ES-I3 (cell line): ENCODE measurements around the gene TBX5.
A peak's percentile ranks its signal among the peaks of the same experiment; 100 is the strongest.

Experiments
- H3K36me3 ChIP-seq: 2 replicates; pipeline ENCODE4 v1.6.1; 2013; ENCODE audit warnings: mild to moderate bottlenecking, low read length, control low read depth, moderate library complexity; ENCODE audit not compliant: insufficient read depth
- H3K4me1 ChIP-seq: 2 replicates; pipeline ENCODE4 v1.6.1; 2013; ENCODE audit warnings: mild to moderate bottlenecking, control low read depth, low read length; ENCODE audit not compliant: insufficient read depth
- H3K9ac ChIP-seq: 2 replicates; pipeline ENCODE4 v1.6.1; 2013; ENCODE audit warnings: low read depth, mild to moderate bottlenecking, low read length, moderate library complexity
- H3K9me3 ChIP-seq: 2 replicates; pipeline ENCODE4 v1.6.1; 2013; ENCODE audit warnings: mild to moderate bottlenecking, low read length, moderate library complexity; ENCODE audit not compliant: control insufficient read depth, insufficient read depth

Gene TBX5

DNA sequence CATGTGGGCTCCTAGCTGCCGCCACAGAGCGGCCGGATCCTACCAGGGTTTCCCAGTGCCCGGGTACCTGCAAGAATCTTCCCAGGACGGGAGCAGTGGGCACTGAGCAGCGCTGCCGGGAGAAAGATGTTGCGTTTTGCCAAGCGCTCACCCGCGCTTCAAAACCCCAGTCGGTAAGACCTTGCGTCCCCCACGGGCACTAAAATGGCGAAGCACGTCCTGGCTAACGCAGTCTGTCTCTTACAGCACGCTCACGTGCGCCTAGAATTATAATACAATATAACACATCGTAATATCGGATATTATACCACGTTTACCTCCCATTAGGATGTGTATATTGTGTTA is 35.1 kb upstream of the TBX5 start:
- Histone ChIP-seq H3K9ac (no peak overlapping the region), H3K36me3 (no peaks in the 10 kb centered on the region), H3K4me1 (peaks cover 12% of the 10 kb centered on the region), H3K9me3 (peaks cover 6% of the 10 kb centered on the region)

DNA sequence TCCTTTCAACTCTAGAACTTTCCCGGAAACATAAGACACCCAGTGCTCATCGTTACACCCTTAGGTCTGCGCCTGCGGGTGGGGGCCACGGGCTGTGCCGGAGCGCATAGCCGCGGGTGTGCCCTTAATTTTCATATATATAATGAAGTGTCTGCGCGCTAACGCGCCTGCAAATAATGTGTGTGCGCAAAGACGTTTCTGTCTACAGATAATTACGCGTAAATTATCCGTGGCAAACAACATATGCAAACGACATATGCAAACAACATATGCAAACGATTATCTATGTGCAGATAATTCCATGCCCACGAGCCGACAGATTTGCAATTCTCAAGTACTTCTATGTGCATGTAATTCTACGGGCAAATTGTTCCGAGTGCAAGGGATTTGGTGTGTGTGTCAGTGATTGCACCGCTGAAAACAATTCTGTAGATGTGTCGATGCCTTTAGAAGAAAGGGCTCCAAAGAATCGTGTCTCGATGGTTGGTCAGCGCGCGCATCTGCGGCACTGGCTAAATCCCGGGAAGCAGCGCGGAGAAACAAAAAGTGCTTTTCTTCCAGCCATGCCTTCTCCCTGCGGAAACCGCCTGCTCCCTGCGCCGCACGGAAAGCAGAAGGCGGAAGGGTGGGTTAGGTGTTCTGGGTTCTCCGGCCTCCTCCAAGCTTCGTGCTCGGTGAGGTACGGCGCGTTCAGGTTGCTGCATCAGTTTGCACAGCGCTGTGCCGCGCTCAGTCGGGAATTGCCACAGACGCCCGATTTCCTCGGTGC is 34.5 kb upstream of the TBX5 start:
- Histone ChIP-seq H3K36me3 (no peaks in the 10 kb centered on the region), H3K4me1 (peaks cover 12% of the 10 kb centered on the region), H3K9ac (no peak overlapping the region; the same call in 1 of the 2 replicates), H3K9me3 (peaks cover 6% of the 10 kb centered on the region)

DNA sequence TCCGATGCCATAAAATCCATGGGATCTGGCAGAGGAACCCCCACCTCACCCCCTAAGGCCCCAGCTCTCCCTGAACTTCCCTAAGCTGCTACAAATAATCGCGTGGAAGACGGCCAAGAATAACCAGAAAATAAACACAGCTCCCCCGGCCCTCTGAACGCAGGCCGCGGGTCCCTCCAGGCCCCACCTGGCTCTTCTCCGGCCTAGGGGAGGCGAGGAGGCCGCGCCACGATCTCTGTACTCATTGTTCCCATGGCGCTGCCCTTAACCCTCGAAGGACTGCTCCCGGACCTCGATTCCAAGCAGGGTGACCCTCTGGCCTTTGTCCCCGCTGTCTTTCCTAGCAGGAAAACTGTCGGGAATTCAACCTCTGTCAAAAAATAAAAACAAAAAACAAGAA is 33.9 kb upstream of the TBX5 start:
- no peak overlapping the region; the same call in 1 of the 2 replicates for H3K9ac ChIP-seq
- H3K9me3 ChIP-seq: peaks cover 6% of the 10 kb centered on the region
- no peaks in the 10 kb centered on the region for H3K36me3 ChIP-seq
- peaks cover 12% of the 10 kb centered on the region for H3K4me1 ChIP-seq

DNA sequence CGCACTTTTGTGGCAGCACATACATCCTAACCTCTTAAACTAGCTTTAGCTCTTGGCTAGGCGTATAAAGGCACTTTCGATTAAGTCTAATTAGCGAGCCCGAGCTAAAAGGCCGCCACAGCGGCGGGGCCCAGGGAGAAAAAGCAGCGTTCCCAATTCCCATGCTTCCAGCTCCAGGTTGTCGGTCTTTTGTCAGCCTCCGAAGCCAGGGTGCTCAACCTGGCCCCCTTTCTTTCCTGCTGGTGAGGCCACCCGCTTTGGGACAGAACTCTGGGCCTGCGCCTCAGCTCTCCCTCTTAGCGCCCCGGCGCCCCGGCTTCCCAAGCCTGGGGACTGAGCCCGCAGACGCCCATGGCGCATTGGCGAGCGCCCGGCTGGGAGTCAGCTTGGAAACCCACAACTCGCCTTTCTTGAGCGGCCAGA is 33.3 kb upstream of the TBX5 start:
- Histone ChIP-seq H3K9ac (peak overlapping the region; percentile 31; the same call in 1 of the 2 replicates), H3K4me1 (peaks cover 7% of the 10 kb centered on the region), H3K9me3 (peaks cover 6% of the 10 kb centered on the region), H3K36me3 (no peaks in the 10 kb centered on the region)

DNA sequence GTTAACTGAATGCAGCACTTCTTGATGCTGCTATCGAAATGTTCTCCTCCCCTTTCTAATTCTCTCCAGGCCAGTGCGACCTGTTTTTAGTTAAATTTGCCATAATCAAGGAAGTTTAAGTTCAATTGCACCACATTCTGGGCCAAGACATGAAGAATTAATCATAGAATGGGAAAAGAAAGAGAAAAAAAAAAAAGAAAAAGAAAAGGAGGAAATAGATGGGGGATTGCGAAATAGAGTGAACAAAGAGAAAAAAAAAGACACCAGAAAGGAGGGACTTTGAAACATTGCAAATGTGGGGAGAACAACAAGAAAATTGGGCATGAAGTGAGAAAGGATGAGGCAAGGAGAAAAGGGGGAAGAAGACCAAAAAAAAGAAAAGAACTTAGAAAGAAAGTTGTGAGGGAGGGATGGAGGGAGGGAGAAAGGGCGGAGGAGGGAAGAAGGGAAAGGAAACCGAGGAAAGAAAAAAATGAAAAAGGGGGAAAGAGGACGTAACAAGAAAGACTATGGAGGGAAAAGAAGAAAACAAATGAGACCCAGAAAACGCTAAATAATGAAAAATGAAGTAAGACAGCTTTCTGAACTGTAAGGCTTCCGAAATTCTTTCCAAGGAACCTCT is 32.8 kb upstream of the TBX5 start:
- H3K9ac ChIP-seq: peak overlapping the region; percentile 31; the same call in 1 of the 2 replicates
- H3K36me3 ChIP-seq: no peaks in the 10 kb centered on the region
- H3K9me3 ChIP-seq: peaks cover 6% of the 10 kb centered on the region; the same call in 1 of the 2 replicates
- H3K4me1 ChIP-seq: peaks cover 4% of the 10 kb centered on the region; the same call in 1 of the 2 replicates

DNA sequence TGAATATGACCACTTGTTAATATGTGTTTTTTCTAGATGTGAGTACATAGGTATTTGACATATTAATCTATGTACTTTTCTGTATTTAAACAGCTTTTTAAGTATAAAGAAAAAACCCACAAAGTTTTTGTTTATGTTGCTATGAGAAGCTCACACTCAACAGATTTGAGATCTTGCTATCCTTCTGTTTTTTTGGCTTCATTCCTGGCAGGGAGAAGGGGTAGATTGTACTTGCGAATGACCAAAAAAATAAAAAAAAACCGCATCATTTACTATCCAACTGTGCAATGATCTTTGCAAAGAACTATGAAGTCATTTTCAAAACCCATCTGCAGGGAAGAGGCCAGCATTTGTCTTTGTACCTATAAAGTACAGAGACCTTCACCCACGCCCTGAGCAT is 28.4 kb upstream of the TBX5 start:
- Histone ChIP-seq H3K9me3 (peaks cover 6% of the 10 kb centered on the region), H3K4me1 (peaks cover 4% of the 10 kb centered on the region; the same call in 1 of the 2 replicates), H3K9ac (no peak overlapping the region), H3K36me3 (no peaks in the 10 kb centered on the region)

DNA sequence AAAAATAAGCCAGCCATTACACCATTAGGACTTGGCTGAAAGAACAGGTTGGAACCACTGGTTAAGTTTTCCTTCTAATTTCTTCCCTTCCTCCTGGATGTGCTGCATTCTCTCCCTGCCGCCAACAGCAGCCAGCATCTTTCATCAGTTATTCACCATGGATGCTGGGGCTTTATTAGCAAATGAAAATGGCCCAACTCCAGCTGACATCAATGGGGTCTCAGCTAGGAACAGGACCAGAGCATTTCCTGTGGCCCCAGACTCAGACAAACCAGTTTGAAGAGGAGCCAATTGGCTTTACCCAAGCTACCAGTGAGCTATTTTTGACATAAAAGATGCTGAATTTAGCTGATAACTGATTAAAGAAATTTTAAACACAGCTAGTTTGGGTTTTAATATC is 26.0 kb upstream of the TBX5 start:
- Histone ChIP-seq H3K36me3 (no peaks in the 10 kb centered on the region), H3K9me3 (peaks cover 5% of the 10 kb centered on the region), H3K9ac (no peak overlapping the region), H3K4me1 (no peaks in the 10 kb centered on the region)

DNA sequence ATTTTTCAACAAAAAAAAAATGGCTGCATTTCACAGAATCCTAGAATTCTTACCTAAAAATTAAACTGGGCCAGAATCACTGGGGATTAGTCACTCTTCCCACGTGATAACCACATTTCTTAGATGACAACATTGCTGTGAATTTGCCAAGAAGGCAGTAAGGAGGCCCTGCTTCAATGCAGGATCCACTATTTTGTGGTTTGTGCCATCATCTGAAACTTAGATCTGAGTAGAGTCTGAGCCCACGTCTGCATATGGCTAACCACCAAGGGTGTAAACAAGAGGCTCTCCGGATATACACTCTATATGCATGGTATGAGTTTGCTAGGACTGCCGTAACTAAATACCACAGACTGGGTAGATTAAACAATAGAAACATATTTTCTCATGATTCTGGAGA is 24.4 kb upstream of the TBX5 start:
- H3K4me1 ChIP-seq: no peaks in the 10 kb centered on the region
- no peaks in the 10 kb centered on the region for H3K36me3 ChIP-seq
- no peaks in the 10 kb centered on the region; the same call in 1 of the 2 replicates for H3K9me3 ChIP-seq
- no peak overlapping the region for H3K9ac ChIP-seq

DNA sequence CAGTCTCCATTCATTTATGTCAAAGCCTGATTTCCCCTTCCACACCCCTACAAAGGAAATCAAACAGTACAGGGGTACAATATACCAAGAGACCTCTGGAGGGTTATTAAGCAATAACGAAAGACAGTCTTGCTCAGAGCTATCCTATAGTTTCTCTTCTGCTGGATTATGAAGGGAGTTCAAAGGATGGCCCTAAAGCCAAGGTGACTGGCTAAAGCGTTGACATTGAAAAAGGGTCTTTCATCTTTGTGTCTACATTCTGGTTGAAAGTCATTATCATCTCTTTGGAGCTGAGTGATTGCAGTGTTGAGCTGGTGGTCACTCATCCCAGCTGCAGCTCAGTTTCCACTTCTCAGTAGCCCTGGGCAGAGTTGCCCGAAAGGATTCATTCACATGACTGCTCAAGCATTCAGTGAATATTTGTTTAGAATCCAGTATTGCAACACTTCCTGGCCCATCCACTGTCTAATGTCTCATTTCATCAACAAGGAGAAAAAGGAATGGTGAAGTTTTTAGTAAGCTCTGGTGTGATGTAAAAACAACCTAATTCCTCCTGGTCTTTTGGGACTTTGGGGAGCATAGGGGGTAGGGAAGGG is 19.2 kb upstream of the TBX5 start:
- Histone ChIP-seq H3K9ac (no peak overlapping the region), H3K4me1 (no peaks in the 10 kb centered on the region), H3K9me3 (no peaks in the 10 kb centered on the region), H3K36me3 (no peaks in the 10 kb centered on the region)

DNA sequence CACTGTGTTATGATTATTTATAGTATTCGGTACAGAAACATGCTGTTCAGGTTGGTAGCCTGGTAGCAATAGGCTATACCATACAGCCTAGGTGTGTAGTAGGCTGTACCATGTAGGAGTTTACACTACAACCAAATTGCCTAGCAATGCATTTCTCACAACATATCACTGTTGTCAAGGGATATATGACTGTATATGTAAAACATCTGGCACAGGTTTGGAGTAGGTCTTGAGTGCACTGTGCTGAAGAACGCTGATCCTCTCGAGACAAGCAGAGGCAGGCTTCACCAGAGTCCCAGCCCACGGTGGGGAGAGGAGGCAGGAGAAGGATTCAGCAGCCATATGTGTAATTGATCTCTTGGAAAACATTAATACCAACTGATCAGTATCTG is 15.0 kb upstream of the TBX5 start:
- H3K9me3 ChIP-seq: no peaks in the 10 kb centered on the region
- H3K36me3 ChIP-seq: no peaks in the 10 kb centered on the region
- no peak overlapping the region for H3K9ac ChIP-seq
- no peaks in the 10 kb centered on the region for H3K4me1 ChIP-seq

DNA sequence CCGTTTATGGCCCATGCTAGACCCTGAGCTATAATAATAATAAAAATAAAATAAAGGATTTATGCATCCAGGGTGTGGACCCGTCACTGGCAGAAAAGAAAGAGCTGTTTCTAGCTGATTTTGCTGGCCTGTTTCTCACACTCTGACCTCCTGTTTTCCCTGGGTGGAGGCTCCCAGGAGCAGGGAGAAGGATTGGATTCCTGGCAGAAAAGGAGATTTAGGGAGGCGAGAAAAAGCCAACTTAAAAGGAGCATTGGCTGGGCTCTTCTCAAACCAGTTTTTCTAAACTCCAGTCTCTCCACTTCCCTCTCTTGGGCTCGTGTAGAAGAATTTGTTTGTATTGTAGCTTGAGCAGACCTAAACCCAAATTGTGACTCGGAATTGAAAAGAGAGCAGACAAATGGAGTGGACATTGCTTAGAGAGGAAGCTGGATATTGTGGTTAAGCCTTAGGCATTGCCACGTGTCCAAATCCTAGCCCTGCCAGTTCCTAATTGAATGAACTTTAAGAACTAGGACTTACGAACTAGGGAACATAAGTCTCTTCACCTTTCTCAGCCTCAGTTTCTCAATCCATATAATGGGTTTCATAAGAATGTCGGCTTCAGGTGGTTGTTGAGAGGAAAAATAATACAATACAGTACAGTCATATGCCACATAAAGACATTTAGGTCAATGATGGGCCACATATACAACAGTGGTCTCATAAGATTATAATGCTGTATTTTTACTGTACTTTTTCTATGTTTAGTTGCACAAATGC is 14.4 kb upstream of the TBX5 start:
- H3K36me3 ChIP-seq: no peaks in the 10 kb centered on the region
- no peaks in the 10 kb centered on the region for H3K4me1 ChIP-seq
- no peak overlapping the region for H3K9ac ChIP-seq
- H3K9me3 ChIP-seq: no peaks in the 10 kb centered on the region

DNA sequence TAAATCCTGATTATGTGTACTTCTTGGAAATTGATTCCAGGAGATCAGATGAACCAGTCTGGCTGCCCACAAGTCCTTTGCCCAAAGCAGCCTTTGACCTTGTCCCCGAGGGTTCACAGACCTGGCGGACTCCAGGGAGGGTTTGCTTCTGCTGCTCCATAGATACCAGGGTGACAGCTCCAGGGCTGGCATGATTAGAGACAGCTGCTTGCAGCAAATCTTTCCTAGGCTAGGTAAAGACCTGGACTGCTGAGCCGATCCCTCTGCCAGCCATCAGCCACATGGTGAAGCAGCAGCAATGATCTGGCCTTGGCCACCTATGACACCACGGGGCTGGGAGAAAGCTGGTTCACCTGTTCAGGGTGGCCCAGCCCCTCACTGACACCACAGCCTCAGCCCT is 10.1 kb upstream of the TBX5 start:
- Histone ChIP-seq H3K36me3 (no peaks in the 10 kb centered on the region), H3K9me3 (no peaks in the 10 kb centered on the region), H3K4me1 (0 out of 2 replicates have a peak, but pooled peaks cover 9% of the 10 kb centered on the region), H3K9ac (no peak overlapping the region)

DNA sequence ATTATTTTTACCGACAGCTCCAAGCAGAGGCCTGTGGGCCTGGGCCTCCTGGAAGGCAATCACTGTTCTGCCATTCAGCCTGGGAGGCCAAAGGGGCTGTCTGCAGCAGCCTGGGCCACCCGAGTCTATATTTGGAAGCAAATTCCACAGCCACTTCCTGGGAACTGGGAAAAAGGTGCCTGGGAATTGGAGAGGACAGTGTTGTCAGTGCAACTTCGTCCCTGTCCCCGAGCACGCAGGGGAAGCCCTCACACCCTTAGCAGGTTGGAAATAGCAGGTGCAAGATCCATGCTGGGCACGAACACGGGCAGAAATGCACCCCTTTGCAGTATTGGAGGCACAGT is 9.6 kb upstream of the TBX5 start:
- no peaks in the 10 kb centered on the region for H3K36me3 ChIP-seq
- no peak overlapping the region for H3K9ac ChIP-seq
- no peaks in the 10 kb centered on the region for H3K9me3 ChIP-seq
- peaks cover 10% of the 10 kb centered on the region; the same call in 1 of the 2 replicates for H3K4me1 ChIP-seq

DNA sequence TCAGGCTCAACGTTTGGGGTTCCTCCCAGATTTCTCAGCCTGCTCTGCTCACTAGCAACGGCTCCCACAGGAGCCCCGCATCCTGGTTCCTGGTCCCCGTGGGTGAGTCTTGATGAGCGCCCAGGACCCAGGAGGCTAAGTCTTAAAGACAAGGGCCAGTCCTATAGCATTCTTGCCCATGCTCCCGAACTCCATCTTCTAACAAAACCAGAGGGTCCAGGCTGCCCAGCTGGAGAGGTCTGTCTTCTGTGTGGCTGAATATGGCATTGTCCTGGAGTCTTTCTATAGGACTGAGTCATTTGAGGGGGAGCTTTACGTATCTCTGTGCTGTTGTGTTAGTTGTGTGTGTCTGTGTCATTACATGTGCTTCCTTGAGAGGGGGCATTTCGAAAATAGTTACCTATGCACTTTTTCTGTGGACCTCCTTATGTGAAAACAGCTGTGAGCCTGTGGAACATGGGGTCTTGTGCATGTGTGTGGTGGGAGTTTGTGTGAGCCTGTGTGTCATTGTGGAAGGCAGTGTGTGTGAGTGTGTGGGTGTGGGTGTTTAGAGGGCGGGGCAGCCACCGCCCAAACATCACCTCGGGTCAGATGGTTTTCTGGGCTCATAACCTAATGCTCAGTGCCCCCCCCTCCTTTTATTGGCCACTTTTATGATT is 9.1 kb upstream of the TBX5 start:
- Histone ChIP-seq H3K4me1 (peaks cover 15% of the 10 kb centered on the region), H3K9me3 (no peaks in the 10 kb centered on the region), H3K9ac (no peak overlapping the region), H3K36me3 (no peaks in the 10 kb centered on the region)
